A549 (cell line): ENCODE data around the gene CARMIL1.
A peak's percentile ranks its signal among the peaks of the same experiment; 100 is the strongest.

Source experiments
- MAFK ChIP-seq: fragments of 450-650 bp; IDR thresholded peaks from 2 replicates; pipeline ENCODE4 v1.6.1; 2014; ENCODE audit not compliant: partially characterized antibody
- POLR2A ChIP-seq: IDR thresholded peaks from 2 replicates; pipeline ENCODE4 v1.6.1; 2012; ENCODE audit warnings: mild to moderate bottlenecking, low read length
- SMC3 ChIP-seq: fragments of >200 bp; sonication (Bioruptor Twin); formaldehyde crosslinking; IDR thresholded peaks from 3 replicates; pipeline ENCODE4 v1.6.1; 2018; ENCODE audit warnings: inconsistent platforms

GRCh38 chr6:25306379-25306778 is 27.2 kb downstream of the CARMIL1 start:
- TF ChIP-seq MAFK: peak; percentile 54
- TF ChIP-seq POLR2A: no peak
- TF ChIP-seq SMC3: no peak
